ENCODE results near the gene MACROD2.

The MACROD2 gene

DNA sequence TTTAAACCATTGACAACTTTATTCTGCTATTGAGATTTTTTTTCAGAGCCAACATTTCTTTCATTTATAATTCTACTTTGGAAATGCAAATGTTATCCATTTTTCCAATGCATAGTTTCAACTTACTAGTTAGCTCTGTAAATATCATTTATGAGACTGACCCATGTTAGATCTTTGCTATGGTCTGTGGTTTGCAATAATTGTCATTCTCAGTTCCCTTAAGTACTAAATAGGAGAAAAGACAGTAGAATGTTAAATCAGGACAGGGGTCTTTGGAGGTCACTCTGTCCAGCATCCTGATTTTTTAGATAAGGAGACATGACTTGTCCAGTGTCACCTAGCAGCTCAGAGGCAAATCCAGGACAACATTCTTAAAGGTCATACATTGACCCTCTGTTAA lies 864.3 kb downstream of the MACROD2 start:
- H3K27ac ChIP-seq (ENCODE audit: insufficient read depth, low read depth, low read length, poor library complexity, severe bottlenecking) = no peak overlapping the region
- H3K9me3 ChIP-seq (ENCODE audit: control insufficient read depth, low read length) = no peaks in the 10 kb centered on the region
- H3K27me3 ChIP-seq (ENCODE audit: control insufficient read depth, insufficient read depth, low read length, poor library complexity, severe bottlenecking) = no peaks in the 10 kb centered on the region
- no peaks in the 10 kb centered on the region for H3K36me3 ChIP-seq (ENCODE audit: control insufficient read depth, insufficient read depth, low read length)
- H3K4me3 ChIP-seq (ENCODE audit: insufficient read depth, low read depth, low read length) = no peak overlapping the region
- peaks cover 5% of the 10 kb centered on the region for H3K4me1 ChIP-seq (ENCODE audit: control insufficient read depth, insufficient read depth, low read length)

DNA sequence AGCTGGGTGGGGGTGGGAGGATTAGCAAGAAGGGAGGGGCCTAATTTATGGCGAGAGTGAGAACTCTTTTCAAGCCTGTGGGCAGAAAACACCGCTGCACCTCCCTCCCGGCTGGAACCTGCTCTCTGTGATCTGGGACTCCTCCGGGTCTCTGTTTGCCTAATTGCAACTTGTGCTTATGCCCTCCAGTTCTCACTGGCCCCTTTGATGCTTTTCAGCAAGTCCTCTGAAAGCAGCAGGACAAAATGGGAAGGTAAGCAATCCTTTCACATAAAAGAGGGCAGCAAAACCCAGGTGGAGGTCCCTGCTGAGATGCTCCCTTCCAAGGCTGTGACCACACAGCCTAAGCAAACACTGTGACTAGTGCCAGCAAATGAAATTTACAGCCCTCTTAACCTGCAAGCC lies 865.1 kb downstream of the MACROD2 start:
- Histone ChIP-seq H3K4me1 (ENCODE audit: control insufficient read depth, insufficient read depth, low read length) (peaks cover 5% of the 10 kb centered on the region), H3K36me3 (ENCODE audit: control insufficient read depth, insufficient read depth, low read length) (no peaks in the 10 kb centered on the region), H3K27me3 (ENCODE audit: control insufficient read depth, insufficient read depth, low read length, poor library complexity, severe bottlenecking) (no peaks in the 10 kb centered on the region), H3K27ac (ENCODE audit: insufficient read depth, low read depth, low read length, poor library complexity, severe bottlenecking) (no peak overlapping the region), H3K4me3 (ENCODE audit: insufficient read depth, low read depth, low read length) (no peak overlapping the region), H3K9me3 (ENCODE audit: control insufficient read depth, low read length) (no peaks in the 10 kb centered on the region)
- WGBS, 2 experiments = 0 to 2% methylated on average over 4 of the region's 4 CpGs

DNA sequence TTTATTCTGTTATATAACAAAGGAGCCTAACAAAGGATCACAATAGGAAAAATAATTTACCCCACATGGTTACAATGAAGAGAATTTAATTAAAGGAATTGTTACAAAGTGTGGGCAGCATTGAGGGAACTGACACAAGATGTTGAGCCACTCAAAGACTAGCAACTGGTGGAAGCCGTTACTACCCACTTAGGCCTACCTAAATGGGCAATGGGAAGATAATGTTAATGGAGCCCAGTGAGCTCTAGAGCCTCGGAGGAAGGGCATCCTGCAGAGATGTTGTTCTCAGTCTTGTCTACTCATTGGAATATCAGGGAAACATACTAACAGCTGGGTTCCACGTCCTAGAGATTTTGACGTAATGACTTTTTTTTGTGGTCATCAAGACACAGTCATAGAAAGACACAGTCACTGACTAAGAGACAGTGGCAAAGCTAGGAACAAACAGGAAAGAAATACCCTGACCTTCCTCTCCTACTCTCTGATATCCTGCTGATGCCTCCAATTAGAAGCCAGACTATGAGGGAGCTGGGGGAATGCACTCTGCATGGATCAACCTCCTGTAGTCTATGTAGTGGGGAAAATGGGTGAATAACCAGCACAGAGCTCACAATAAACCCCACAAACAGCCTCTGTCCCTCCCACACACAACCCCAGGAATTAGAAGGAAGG lies 865.8 kb downstream of the MACROD2 start:
- Histone ChIP-seq H3K9me3 (ENCODE audit: control insufficient read depth, low read length) (no peaks in the 10 kb centered on the region), H3K27ac (ENCODE audit: insufficient read depth, low read depth, low read length, poor library complexity, severe bottlenecking) (no peak overlapping the region), H3K4me3 (ENCODE audit: insufficient read depth, low read depth, low read length) (no peak overlapping the region), H3K27me3 (ENCODE audit: control insufficient read depth, insufficient read depth, low read length, poor library complexity, severe bottlenecking) (no peaks in the 10 kb centered on the region), H3K36me3 (ENCODE audit: control insufficient read depth, insufficient read depth, low read length) (no peaks in the 10 kb centered on the region), H3K4me1 (ENCODE audit: control insufficient read depth, insufficient read depth, low read length) (peaks cover 5% of the 10 kb centered on the region)
- 54 to 61% methylated on average over 4 of the region's 4 CpGs for WGBS, 2 experiments

DNA sequence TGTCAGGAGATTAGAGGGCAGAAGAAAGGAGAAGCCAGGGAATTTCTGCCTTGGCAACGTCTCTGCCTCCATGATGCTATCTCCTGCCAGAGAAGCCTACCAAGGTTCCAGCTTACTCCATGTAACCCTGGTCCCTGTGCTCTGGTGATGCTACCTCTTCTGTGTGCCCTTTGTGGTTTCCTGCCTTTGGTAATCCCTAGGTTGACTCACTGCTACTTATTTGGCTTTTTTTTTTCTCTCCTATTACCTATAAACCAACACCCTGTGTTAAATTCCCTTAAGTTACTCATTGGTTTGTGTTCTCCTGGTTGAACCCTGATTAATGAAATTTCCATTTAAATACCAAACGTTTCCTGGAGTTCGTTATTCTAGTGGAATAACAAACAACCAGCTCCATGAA lies 869.9 kb downstream of the MACROD2 start:
- Histone ChIP-seq H3K27ac (ENCODE audit: insufficient read depth, low read depth, low read length, poor library complexity, severe bottlenecking) (no peak overlapping the region), H3K9me3 (ENCODE audit: control insufficient read depth, low read length) (no peaks in the 10 kb centered on the region), H3K36me3 (ENCODE audit: control insufficient read depth, insufficient read depth, low read length) (no peaks in the 10 kb centered on the region), H3K4me1 (ENCODE audit: control insufficient read depth, insufficient read depth, low read length) (peaks cover 5% of the 10 kb centered on the region), H3K4me3 (ENCODE audit: insufficient read depth, low read depth, low read length) (no peak overlapping the region), H3K27me3 (ENCODE audit: control insufficient read depth, insufficient read depth, low read length, poor library complexity, severe bottlenecking) (no peaks in the 10 kb centered on the region)
- WGBS, 2 experiments = 69 to 76% methylated on average over 3 of the region's 3 CpGs

DNA sequence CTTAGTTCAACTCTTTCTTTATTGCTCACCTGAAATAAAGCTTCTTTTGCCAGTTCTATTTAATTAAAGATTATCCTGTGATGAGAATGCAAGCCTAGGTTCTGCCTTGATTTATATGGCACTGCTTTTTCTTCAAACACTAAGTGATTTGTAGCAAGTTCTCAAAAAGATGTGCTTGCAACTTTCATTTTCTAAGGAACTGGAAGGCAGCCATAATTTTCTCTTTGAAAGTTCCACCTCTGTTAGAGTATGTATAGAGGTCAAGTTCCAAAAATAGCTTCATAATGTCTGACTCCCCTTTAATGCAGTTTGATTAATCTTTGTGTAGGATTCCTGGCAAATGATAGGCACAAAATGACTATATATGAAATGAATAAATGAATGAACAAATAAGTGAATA lies 870.4 kb downstream of the MACROD2 start:
- H3K9me3 ChIP-seq (ENCODE audit: control insufficient read depth, low read length) = no peaks in the 10 kb centered on the region
- H3K27me3 ChIP-seq (ENCODE audit: control insufficient read depth, insufficient read depth, low read length, poor library complexity, severe bottlenecking) = no peaks in the 10 kb centered on the region
- no peak overlapping the region for H3K27ac ChIP-seq (ENCODE audit: insufficient read depth, low read depth, low read length, poor library complexity, severe bottlenecking)
- H3K36me3 ChIP-seq (ENCODE audit: control insufficient read depth, insufficient read depth, low read length) = no peaks in the 10 kb centered on the region
- H3K4me1 ChIP-seq (ENCODE audit: control insufficient read depth, insufficient read depth, low read length) = peaks cover 5% of the 10 kb centered on the region
- no peak overlapping the region for H3K4me3 ChIP-seq (ENCODE audit: insufficient read depth, low read depth, low read length)

DNA sequence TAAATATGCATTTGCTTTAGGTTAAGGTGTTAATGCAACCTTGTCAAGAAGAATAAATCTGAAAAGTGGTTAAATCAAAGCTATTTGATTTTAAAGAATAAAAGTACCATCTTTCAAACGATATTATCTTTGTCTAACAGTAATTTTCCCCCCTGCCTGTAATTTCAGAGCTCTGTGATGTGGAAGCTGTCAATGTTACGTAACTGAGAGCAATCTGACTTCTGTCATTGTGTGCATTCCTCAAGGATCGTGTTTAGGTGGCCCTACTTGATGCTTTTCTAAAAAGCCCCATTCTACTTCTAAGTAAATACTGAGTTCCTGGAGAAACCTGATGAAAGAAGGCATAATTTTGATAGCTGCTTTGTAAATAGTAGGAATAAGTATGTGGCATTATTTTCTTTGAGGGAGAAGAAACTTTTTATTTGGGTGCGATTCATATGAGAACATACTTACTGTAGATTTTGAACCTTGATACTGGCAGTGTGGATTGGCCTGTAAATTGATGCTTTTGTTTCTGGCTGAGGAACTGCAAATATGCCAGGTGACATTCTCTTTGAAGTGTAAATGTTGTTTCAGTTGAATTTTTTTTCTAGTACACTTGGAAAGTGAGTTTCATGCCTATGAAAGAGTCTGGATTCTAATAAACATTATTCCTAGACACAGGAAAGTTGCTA lies 871.7 kb downstream of the MACROD2 start:
- Histone ChIP-seq H3K4me1 (ENCODE audit: control insufficient read depth, insufficient read depth, low read length) (no peaks in the 10 kb centered on the region), H3K27me3 (ENCODE audit: control insufficient read depth, insufficient read depth, low read length, poor library complexity, severe bottlenecking) (no peaks in the 10 kb centered on the region), H3K27ac (ENCODE audit: insufficient read depth, low read depth, low read length, poor library complexity, severe bottlenecking) (no peak overlapping the region), H3K4me3 (ENCODE audit: insufficient read depth, low read depth, low read length) (no peak overlapping the region), H3K9me3 (ENCODE audit: control insufficient read depth, low read length) (no peaks in the 10 kb centered on the region), H3K36me3 (ENCODE audit: control insufficient read depth, insufficient read depth, low read length) (no peaks in the 10 kb centered on the region)
- 99% methylated on average over 4 of the region's 4 CpGs for WGBS, 2 experiments

DNA sequence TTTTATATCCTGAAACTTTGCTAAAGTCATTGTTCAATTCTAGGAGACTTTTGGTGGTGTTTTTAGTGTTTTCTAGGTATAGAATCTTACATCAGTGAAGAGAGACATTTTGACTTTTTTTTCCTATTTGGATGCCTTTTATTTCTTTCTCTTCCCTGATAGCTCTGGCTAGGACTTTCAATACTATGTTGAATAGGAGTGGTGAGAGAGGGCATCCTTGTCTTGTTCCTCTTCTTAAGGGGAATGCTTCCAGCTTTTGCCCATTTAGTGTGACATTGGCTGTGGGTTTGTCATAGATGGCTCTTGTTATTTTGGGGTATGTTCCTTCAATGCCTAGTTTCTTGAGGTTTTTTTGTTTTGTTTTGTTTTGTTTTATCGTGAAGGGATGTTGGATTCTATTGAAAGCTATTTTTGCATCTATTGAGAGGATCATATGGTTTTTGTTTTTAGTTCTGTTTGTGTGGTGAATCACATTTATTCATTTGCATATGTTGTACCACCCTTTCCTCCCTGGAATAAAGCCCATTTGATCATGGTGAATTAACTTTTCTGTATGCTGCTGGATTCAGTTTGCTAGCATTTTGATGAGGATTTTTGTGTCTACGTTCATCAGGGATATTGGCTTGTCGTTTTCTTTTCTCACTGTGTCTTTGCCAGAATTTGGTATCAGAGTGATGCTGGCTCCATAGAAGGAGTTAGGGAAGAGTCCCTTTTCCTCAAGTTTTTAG lies 882.1 kb downstream of the MACROD2 start:
- Histone ChIP-seq H3K27ac (ENCODE audit: insufficient read depth, low read depth, low read length, poor library complexity, severe bottlenecking) (no peak overlapping the region), H3K4me3 (ENCODE audit: insufficient read depth, low read depth, low read length) (no peak overlapping the region), H3K4me1 (ENCODE audit: control insufficient read depth, insufficient read depth, low read length) (no peaks in the 10 kb centered on the region), H3K9me3 (ENCODE audit: control insufficient read depth, low read length) (no peaks in the 10 kb centered on the region), H3K36me3 (ENCODE audit: control insufficient read depth, insufficient read depth, low read length) (no peaks in the 10 kb centered on the region), H3K27me3 (ENCODE audit: control insufficient read depth, insufficient read depth, low read length, poor library complexity, severe bottlenecking) (no peaks in the 10 kb centered on the region)
- 85 to 90% methylated on average over 3 of the region's 3 CpGs for WGBS, 2 experiments

DNA sequence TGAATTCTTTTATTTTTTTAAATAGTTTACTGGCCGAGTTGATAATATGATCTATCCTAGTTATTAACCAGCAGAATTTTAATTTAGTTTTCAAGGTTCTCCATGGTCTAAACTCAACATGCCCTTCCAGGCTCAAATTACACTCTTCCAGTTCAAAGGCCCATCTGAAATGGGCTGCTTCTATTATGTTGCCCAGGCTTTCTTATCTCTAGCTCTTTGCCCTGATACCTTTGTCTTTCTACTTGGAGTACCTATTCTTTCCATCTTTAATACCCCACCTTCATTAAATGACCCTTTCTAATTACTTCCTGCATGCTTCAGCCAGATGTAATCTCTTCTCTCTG lies 883.3 kb downstream of the MACROD2 start:
- no peak overlapping the region for H3K27ac ChIP-seq (ENCODE audit: insufficient read depth, low read depth, low read length, poor library complexity, severe bottlenecking)
- H3K4me3 ChIP-seq (ENCODE audit: insufficient read depth, low read depth, low read length) = no peak overlapping the region
- no peaks in the 10 kb centered on the region for H3K4me1 ChIP-seq (ENCODE audit: control insufficient read depth, insufficient read depth, low read length)
- no peaks in the 10 kb centered on the region for H3K9me3 ChIP-seq (ENCODE audit: control insufficient read depth, low read length)
- WGBS, 2 experiments = 60 to 67% methylated on average over 1 of the region's 1 CpG
- no peaks in the 10 kb centered on the region for H3K36me3 ChIP-seq (ENCODE audit: control insufficient read depth, insufficient read depth, low read length)
- H3K27me3 ChIP-seq (ENCODE audit: control insufficient read depth, insufficient read depth, low read length, poor library complexity, severe bottlenecking) = no peaks in the 10 kb centered on the region

DNA sequence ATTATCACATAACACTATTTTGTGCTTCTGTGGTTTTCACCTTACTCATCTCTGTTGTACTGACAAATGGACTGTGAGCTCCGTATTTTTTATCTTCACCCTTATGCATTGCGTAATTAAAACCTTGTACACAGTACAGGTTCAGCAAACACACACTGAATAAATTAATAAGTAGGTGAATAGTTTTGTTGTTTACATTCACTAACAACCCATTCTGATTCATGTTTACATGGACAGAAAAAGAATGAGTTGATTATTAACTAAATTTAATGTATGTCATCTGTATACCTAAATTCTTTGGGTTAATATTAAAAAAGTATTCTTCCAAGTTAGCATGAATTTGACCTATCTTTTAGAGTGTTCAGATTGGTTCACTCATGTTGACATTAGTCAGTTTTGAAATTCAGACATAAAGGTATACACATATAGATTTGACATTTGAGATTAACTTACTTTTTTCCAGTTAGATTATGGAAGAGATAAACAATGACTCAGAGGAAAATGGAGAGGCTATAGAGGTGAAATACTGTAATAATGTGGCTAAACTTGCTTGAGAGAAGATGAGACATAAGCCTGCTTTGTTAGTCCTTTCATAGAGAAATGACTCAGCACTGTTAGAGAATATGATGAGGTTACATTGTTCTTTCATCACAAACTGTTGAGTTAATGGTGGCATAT lies 883.8 kb downstream of the MACROD2 start:
- H3K36me3 ChIP-seq (ENCODE audit: control insufficient read depth, insufficient read depth, low read length) = no peaks in the 10 kb centered on the region
- no peak overlapping the region for H3K27ac ChIP-seq (ENCODE audit: insufficient read depth, low read depth, low read length, poor library complexity, severe bottlenecking)
- H3K9me3 ChIP-seq (ENCODE audit: control insufficient read depth, low read length) = no peaks in the 10 kb centered on the region
- WGBS, 2 experiments = 93 to 100% methylated on average over 1 to 2 of the region's 2 CpGs
- H3K4me3 ChIP-seq (ENCODE audit: insufficient read depth, low read depth, low read length) = no peak overlapping the region
- H3K4me1 ChIP-seq (ENCODE audit: control insufficient read depth, insufficient read depth, low read length) = no peaks in the 10 kb centered on the region
- no peaks in the 10 kb centered on the region for H3K27me3 ChIP-seq (ENCODE audit: control insufficient read depth, insufficient read depth, low read length, poor library complexity, severe bottlenecking)

DNA sequence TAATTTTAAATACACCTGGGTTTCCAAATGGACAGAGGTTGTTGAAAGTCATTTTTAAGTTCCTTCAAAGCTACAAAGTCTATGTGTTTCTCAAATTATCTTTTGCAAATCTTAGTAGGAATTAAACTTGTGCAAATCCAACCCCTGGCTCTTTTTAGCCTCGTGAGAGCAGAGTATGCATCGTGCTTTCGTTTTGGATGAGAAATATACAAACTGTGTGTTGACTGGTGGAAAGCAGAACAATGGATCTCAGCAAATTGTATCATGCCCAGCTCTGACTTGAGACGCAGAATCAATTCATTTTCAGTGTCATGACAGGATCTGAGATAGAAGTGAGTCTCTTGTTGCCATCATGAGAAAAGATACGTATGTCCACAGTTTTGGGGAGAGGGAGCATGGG lies 884.5 kb downstream of the MACROD2 start:
- no peak overlapping the region for H3K27ac ChIP-seq (ENCODE audit: insufficient read depth, low read depth, low read length, poor library complexity, severe bottlenecking)
- H3K36me3 ChIP-seq (ENCODE audit: control insufficient read depth, insufficient read depth, low read length) = no peaks in the 10 kb centered on the region
- H3K9me3 ChIP-seq (ENCODE audit: control insufficient read depth, low read length) = no peaks in the 10 kb centered on the region
- H3K4me1 ChIP-seq (ENCODE audit: control insufficient read depth, insufficient read depth, low read length) = no peaks in the 10 kb centered on the region
- H3K27me3 ChIP-seq (ENCODE audit: control insufficient read depth, insufficient read depth, low read length, poor library complexity, severe bottlenecking) = no peaks in the 10 kb centered on the region
- H3K4me3 ChIP-seq (ENCODE audit: insufficient read depth, low read depth, low read length) = no peak overlapping the region
- WGBS, 2 experiments = 94 to 96% methylated on average over 5 of the region's 5 CpGs
